Stomach (tissue), 9 donors: ENCODE results near the gene DDIT3. TPM values are rescaled to one million over a fixed set of nuclear protein-coding genes. Genes with fewer than 3 reads are reported as not detected.

Experiments used
- DNase-seq, 2 donors: peaks; one replicate each; pipeline versions ENCODE4 v3.0.0 to v3.0.0-alpha.2; 2013 to 2019
- H3K27ac ChIP-seq, 5 donors: fragments of 200-600 bp in 4 of 5; sonication (generic) in 4 of 5; one replicate each; pipeline ENCODE4 v1.5.1; 2013 to 2019; ENCODE audit warnings: mild to moderate bottlenecking in 1 of 5, moderate library complexity in 1 of 5
- H3K27me3 ChIP-seq, 3 donors: fragments of 200-600 bp; sonication (generic); one replicate each; pipeline ENCODE4 v1.5.1; 2017 to 2019; ENCODE audit warnings: mixed run types in 1 of 3
- H3K36me3 ChIP-seq, 4 donors: fragments of 200-600 bp; sonication (generic); 1 replicate in 3 of 4; 2 replicates in 1 of 4; pipeline ENCODE4 v1.5.1; 2016 to 2019
- H3K4me1 ChIP-seq, 4 donors: fragments of 200-600 bp; sonication (generic); one replicate each; pipeline ENCODE4 v1.5.1; 2016 to 2019
- H3K4me3 ChIP-seq, 4 donors: fragments of 200-600 bp; sonication (generic) in 3 of 4; one replicate each; pipeline ENCODE4 v1.5.1; 2016 to 2019; ENCODE audit warnings: mild to moderate bottlenecking in 1 of 4
- H3K9me3 ChIP-seq, 4 donors: fragments of 200-600 bp; sonication (generic); one replicate each; pipeline ENCODE4 v1.5.1; 2016 to 2019
- EP300 ChIP-seq: sonication (generic); formaldehyde crosslinking; IDR thresholded peaks from one replicate; pipeline ENCODE4 v1.6.1; 2017; ENCODE audit warnings: antibody characterized with exemption
- POLR2A ChIP-seq, 4 donors: fragments of 450-650 bp; IDR thresholded peaks; one replicate each; pipeline ENCODE4 v1.6.1; 2016; ENCODE audit warnings: antibody characterized with exemption in 4 of 4, control low read depth in 2 of 4, mild to moderate bottlenecking in 1 of 4, moderate library complexity in 1 of 4
- POLR2AphosphoS5 ChIP-seq, 3 donors: sonication (generic); formaldehyde crosslinking; IDR thresholded peaks; one replicate each; pipeline ENCODE4 v1.6.1; 2016; ENCODE audit warnings: antibody characterized with exemption in 3 of 3
- WGBS, 5 donors: extraction: QIAGEN DNeasy Blood & Tissue Kit in 3 of 5; methylation state at CpG; one replicate each; pipeline versions ENCODE4 v1.1.5 to v1.1.7; 2013 to 2018; 5-methylcytosine and 5-hydroxymethylcytosine counted together
- intact Hi-C: fragments of 100-400 bp; cut with DNase I; formaldehyde crosslinking; loops from one replicate; pipeline ENCODE4 v1.15.1; 2023; ENCODE audit warnings: low total_unique reads
- polyA plus RNA-seq, 3 donors: library from polyadenylated mRNA; stranded (reverse); fragments of 200-250 nt; gene quantifications; one replicate each; pipeline ENCODE4 v1.2.3, GENCODE V29; 2013
- small RNA-seq, 4 donors: library from RNA; depleted of rRNA; stranded (forward); fragments of <200 nt; gene quantifications; one replicate each; pipeline ENCODE3, GENCODE V24; 2016
- total RNA-seq, 5 donors: library from RNA; depleted of rRNA; stranded (reverse); fragments of >200 nt; gene quantifications; one replicate each; pipeline versions ENCODE4 v1.1.0 to v1.2.3, GENCODE V29; 2014 to 2016
- TF ChIP-seq, protein P1 (sequence below), 7 experiments: fragments of 450-650 bp in 4 of 7; fragments of 200-600 bp in 3 of 7; sonication (generic) in 3 of 7; IDR thresholded peaks; one replicate each; pipeline ENCODE4 v1.5.1; 2016 to 2019; ENCODE audit warnings: antibody characterized with exemption in 7 of 7, control low read depth in 2 of 7, mild to moderate bottlenecking in 1 of 7
- donor health status: healthy with polysubstance abuse.
- donor health status: Bipolar disorder and iron deficiency.
- donor health status: healthy.

The DDIT3 gene
- total and polyA plus RNA-seq, 8 donors, result 7.5 to 159 (median 48.1) TPM

DNA sequence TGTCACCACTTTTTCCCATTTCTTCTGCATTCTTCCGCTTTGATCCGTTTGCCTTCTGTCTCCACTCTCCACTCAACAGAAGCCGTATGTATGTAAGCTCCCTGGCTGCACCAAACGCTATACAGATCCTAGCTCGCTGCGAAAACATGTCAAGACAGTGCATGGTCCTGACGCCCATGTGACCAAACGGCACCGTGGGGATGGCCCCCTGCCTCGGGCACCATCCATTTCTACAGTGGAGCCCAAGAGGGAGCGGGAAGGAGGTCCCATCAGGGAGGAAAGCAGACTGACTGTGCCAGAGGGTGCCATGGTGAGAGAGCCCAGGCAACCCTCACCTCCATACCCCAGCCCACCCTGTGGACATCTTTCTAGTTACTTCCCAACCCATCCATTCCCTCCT lies 52.4 kb downstream of the DDIT3 start:
- Histone ChIP-seq H3K27me3 (peaks cover 0 to 55% (median 4%) of the 10 kb centered on the region in 3 donors), H3K36me3 (peaks cover 0 to 18% (median 7%) of the 10 kb centered on the region in 4 donors), H3K9me3 (no peaks in the 10 kb centered on the region), H3K4me1 (peaks cover under 1 to 4% (median 1%) of the 10 kb centered on the region in 4 donors), H3K4me3 (no peak overlapping the region), H3K27ac (no peak overlapping the region)
- no peak for DNase-seq
- intact Hi-C loops, result no loop called here
- no peak for TF ChIP-seq POLR2AphosphoS5 (IDR thresholded peaks at IDR 0.05)
- TF ChIP-seq EP300, result no peak
- TF ChIP-seq, protein P1, sequence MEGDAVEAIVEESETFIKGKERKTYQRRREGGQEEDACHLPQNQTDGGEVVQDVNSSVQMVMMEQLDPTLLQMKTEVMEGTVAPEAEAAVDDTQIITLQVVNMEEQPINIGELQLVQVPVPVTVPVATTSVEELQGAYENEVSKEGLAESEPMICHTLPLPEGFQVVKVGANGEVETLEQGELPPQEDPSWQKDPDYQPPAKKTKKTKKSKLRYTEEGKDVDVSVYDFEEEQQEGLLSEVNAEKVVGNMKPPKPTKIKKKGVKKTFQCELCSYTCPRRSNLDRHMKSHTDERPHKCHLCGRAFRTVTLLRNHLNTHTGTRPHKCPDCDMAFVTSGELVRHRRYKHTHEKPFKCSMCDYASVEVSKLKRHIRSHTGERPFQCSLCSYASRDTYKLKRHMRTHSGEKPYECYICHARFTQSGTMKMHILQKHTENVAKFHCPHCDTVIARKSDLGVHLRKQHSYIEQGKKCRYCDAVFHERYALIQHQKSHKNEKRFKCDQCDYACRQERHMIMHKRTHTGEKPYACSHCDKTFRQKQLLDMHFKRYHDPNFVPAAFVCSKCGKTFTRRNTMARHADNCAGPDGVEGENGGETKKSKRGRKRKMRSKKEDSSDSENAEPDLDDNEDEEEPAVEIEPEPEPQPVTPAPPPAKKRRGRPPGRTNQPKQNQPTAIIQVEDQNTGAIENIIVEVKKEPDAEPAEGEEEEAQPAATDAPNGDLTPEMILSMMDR (IDR thresholded peaks at IDR 0.05), result no peak
- no peak for TF ChIP-seq POLR2A (IDR thresholded peaks at IDR 0.05)
- 81 to 86% (median 84%) methylated on average over 8 to 11 of the region's 11 CpGs for WGBS, 5 donors

DNA sequence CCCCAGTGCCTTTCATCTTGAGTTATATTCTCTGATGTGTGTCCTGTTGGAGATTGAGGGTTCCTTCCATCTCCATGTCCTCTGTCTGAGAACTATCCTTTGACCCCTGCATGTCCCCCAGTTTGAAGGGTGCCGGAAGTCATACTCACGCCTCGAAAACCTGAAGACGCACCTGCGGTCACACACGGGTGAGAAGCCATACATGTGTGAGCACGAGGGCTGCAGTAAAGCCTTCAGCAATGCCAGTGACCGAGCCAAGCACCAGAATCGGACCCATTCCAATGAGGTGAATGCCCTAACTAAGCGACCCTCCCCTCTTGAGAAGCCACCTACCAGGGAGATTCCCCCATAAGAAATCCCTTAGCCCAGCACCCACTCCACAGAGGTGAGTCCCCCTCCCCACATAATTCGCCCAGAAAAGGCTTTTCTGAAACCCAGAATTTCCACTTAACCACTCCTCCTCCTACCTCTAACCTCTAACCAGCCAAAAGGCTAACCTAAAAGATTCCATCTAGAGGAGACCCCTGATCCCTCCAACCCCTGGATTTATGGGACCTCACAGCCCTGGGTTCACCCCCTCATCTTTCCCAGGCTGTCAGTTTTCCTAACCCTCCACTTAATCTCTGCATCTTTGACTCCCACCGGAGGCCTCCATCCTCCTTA lies 53.0 kb downstream of the DDIT3 start:
- WGBS, 5 donors, result 83 to 88% (median 87%) methylated on average over 11 to 12 of the region's 12 CpGs

More for the DNA sequence above, 53.0 kb downstream of the DDIT3 start:
- peaks cover 0 to 18% (median 7%) of the 10 kb centered on the region in 4 donors for H3K36me3 ChIP-seq
- intact Hi-C loops, result no loop called here
- no peak overlapping the region for H3K27ac ChIP-seq
- no peak for TF ChIP-seq POLR2AphosphoS5 (IDR thresholded peaks at IDR 0.05)
- TF ChIP-seq, protein P1 (IDR thresholded peaks at IDR 0.05), result no peak
- TF ChIP-seq POLR2A (IDR thresholded peaks at IDR 0.05), result no peak
- TF ChIP-seq EP300, result no peak
- no peaks in the 10 kb centered on the region for H3K9me3 ChIP-seq
- H3K4me1 ChIP-seq, result peaks cover 6 to 10% (median 7%) of the 10 kb centered on the region in 4 donors
- no peak for DNase-seq
- H3K27me3 ChIP-seq, result peaks cover 0 to 50% (median 4%) of the 10 kb centered on the region in 3 donors
- no peak overlapping the region for H3K4me3 ChIP-seq

Small RNA genes lying within 50 kb of the gene (small RNA-seq; reads per million reads assigned to genes)
- 0 to 0.20 (median 0) reads per million in 4 donors for gene MIR616

Other genes with a start within 250 kb of the DDIT3 start
- gene R3HDM2, start 89.5 kb downstream of the DDIT3 start, total RNA-seq, result 10 to 100 TPM; 22.8 to 64.3 (median 30.5) TPM
- 10 to 100 TPM; 12.4 to 18.6 (median 13.9) TPM for gene R3HDM2, start 89.5 kb downstream of the DDIT3 start, polyA plus RNA-seq
- under 1 TPM in 1 of 5 donors, not detected in 4; 0.37 TPM for gene INHBC, start 85.7 kb downstream of the DDIT3 start, total RNA-seq
- not detected for gene INHBC, start 85.7 kb downstream of the DDIT3 start, polyA plus RNA-seq
- gene INHBE, start 65.2 kb downstream of the DDIT3 start, total RNA-seq, result not detected
- not detected for gene INHBE, start 65.2 kb downstream of the DDIT3 start, polyA plus RNA-seq
- 1 to 10 TPM in 1 of 5 donors, under 1 TPM in 4; 0.14 to 4.0 (median 0.58) TPM for gene GLI1, start 60.7 kb downstream of the DDIT3 start, total RNA-seq
- gene GLI1, start 60.7 kb downstream of the DDIT3 start, polyA plus RNA-seq, result 1 to 10 TPM in 2 of 3 donors, under 1 TPM in 1; 0.53 to 2.7 (median 1.7) TPM
- 10 to 100 TPM in 1 of 5 donors, 1 to 10 TPM in 3, not detected in 1; 2.3 to 28.1 (median 5.8) TPM for gene ARHGAP9, start 40.6 kb downstream of the DDIT3 start, total RNA-seq
- 10 to 100 TPM in 1 of 3 donors, 1 to 10 TPM in 2; 5.8 to 11.1 (median 7.5) TPM for gene ARHGAP9, start 40.6 kb downstream of the DDIT3 start, polyA plus RNA-seq
- gene MARS1, start 32.4 kb downstream of the DDIT3 start, total RNA-seq, result 1,000 to 10,000 TPM in 1 of 5 donors, 100 to 1,000 TPM in 1, 10 to 100 TPM in 3; 37.3 to 1,821 (median 71.6) TPM
- gene MARS1, start 32.4 kb downstream of the DDIT3 start, polyA plus RNA-seq, result 10 to 100 TPM; 35.1 to 91.2 (median 51.8) TPM
- gene MBD6, start 2.3 kb upstream of the DDIT3 start, total RNA-seq, result 100 to 1,000 TPM in 1 of 5 donors, 10 to 100 TPM in 3, 1 to 10 TPM in 1; 4.8 to 129 (median 32.2) TPM
- gene MBD6, start 2.3 kb upstream of the DDIT3 start, polyA plus RNA-seq, result 10 to 100 TPM; 23.2 to 30.9 (median 28.7) TPM
- gene DCTN2, start 26.7 kb upstream of the DDIT3 start, total RNA-seq, result 100 to 1,000 TPM in 3 of 5 donors, 10 to 100 TPM in 2; 28.6 to 177 (median 102) TPM
- 100 to 1,000 TPM in 2 of 3 donors, 10 to 100 TPM in 1; 90.0 to 168 (median 110) TPM for gene DCTN2, start 26.7 kb upstream of the DDIT3 start, polyA plus RNA-seq
- gene KIF5A, start 29.5 kb upstream of the DDIT3 start, total RNA-seq, result 1 to 10 TPM in 4 of 5 donors, not detected in 1; 1.3 to 2.3 (median 1.6) TPM
- gene KIF5A, start 29.5 kb upstream of the DDIT3 start, polyA plus RNA-seq, result under 1 TPM; 0.19 to 0.40 (median 0.31) TPM
- gene PIP4K2C, start 70.7 kb upstream of the DDIT3 start, total RNA-seq, result 100 to 1,000 TPM in 1 of 5 donors, 10 to 100 TPM in 4; 15.9 to 116 (median 46.1) TPM
- 10 to 100 TPM; 14.1 to 39.7 (median 20.1) TPM for gene PIP4K2C, start 70.7 kb upstream of the DDIT3 start, polyA plus RNA-seq
- gene DTX3, start 84.3 kb upstream of the DDIT3 start, total RNA-seq, result 10 to 100 TPM in 3 of 5 donors, 1 to 10 TPM in 2; 5.2 to 49.6 (median 14.3) TPM
- 10 to 100 TPM; 14.6 to 26.9 (median 17.1) TPM for gene DTX3, start 84.3 kb upstream of the DDIT3 start, polyA plus RNA-seq
- gene ARHGEF25, start 90.9 kb upstream of the DDIT3 start, total RNA-seq, result 100 to 1,000 TPM in 1 of 5 donors, 10 to 100 TPM in 4; 18.7 to 220 (median 31.8) TPM
- gene ARHGEF25, start 90.9 kb upstream of the DDIT3 start, polyA plus RNA-seq, result 10 to 100 TPM; 22.5 to 48.4 (median 24.8) TPM
- gene B4GALNT1, start 112.7 kb upstream of the DDIT3 start, total RNA-seq, result 1 to 10 TPM in 1 of 5 donors, not detected in 4; 1.1 TPM
- gene B4GALNT1, start 112.7 kb upstream of the DDIT3 start, polyA plus RNA-seq, result under 1 TPM; 0.31 to 0.75 (median 0.60) TPM
- gene OS9, start 173.6 kb upstream of the DDIT3 start, total RNA-seq, result 100 to 1,000 TPM; 135 to 408 (median 192) TPM
- 100 to 1,000 TPM in 2 of 3 donors, 10 to 100 TPM in 1; 85.8 to 171 (median 137) TPM for gene OS9, start 173.6 kb upstream of the DDIT3 start, polyA plus RNA-seq
- 1 to 10 TPM in 2 of 5 donors, under 1 TPM in 2, not detected in 1; under 0.01 to 5.7 (median 1.5) TPM for gene AGAP2, start 218.2 kb upstream of the DDIT3 start, total RNA-seq
- gene AGAP2, start 218.2 kb upstream of the DDIT3 start, polyA plus RNA-seq, result under 1 TPM; 0.53 to 0.68 (median 0.61) TPM
- 10 to 100 TPM; 10.1 to 46.8 (median 20.4) TPM for gene TSPAN31, start 224.5 kb upstream of the DDIT3 start, total RNA-seq
- 10 to 100 TPM; 14.7 to 27.5 (median 18.4) TPM for gene TSPAN31, start 224.5 kb upstream of the DDIT3 start, polyA plus RNA-seq
- 100 to 1,000 TPM in 2 of 5 donors, 10 to 100 TPM in 3; 26.3 to 113 (median 39.1) TPM for gene CDK4, start 231.8 kb upstream of the DDIT3 start, total RNA-seq
- 10 to 100 TPM; 43.7 to 70.7 (median 57.3) TPM for gene CDK4, start 231.8 kb upstream of the DDIT3 start, polyA plus RNA-seq
- 10 to 100 TPM in 1 of 5 donors, 1 to 10 TPM in 4; 1.0 to 14.7 (median 8.7) TPM for gene MARCHF9, start 234.6 kb upstream of the DDIT3 start, total RNA-seq
- gene MARCHF9, start 234.6 kb upstream of the DDIT3 start, polyA plus RNA-seq, result 10 to 100 TPM in 2 of 3 donors, 1 to 10 TPM in 1; 7.0 to 16.0 (median 14.7) TPM
- 1 to 10 TPM in 4 of 5 donors, not detected in 1; 1.0 to 3.1 (median 1.8) TPM for gene CYP27B1, start 246.6 kb upstream of the DDIT3 start, total RNA-seq
- 1 to 10 TPM in 1 of 3 donors, under 1 TPM in 2; 0.56 to 1.4 (median 0.73) TPM for gene CYP27B1, start 246.6 kb upstream of the DDIT3 start, polyA plus RNA-seq